Measurements from ENCODE around the gene HEPHL1. TPM values are rescaled to one million over a fixed set of nuclear protein-coding genes. Genes with fewer than 3 reads are reported as not detected.
A peak's percentile ranks its signal among the peaks of the same experiment; 100 is the strongest.

The HEPHL1 gene
- total RNA-seq, 1 experiment from 2014 or later: not detected

- Histone ChIP-seq H4K20me1 (ENCODE audit: insufficient read depth) (no peaks in the 10 kb centered on the region; the same call in 1 of the 2 replicates), H2AFZ (ENCODE audit: low read depth, low read length, poor library complexity, severe bottlenecking) (no peak overlapping the region), H3K27ac (ENCODE audit: low read depth, low read length) (no peak overlapping the region), H3K9me3 (ENCODE audit: control insufficient read depth in 1 of 2, insufficient read depth in 1 of 2, low read depth in 1 of 2, low read length in 2 of 2) (no peaks in the 10 kb centered on the region), H3K36me3 (ENCODE audit: control insufficient read depth in 1 of 2, insufficient read depth in 2 of 2, low read length in 2 of 2) (no peaks in the 10 kb centered on the region), H3K79me2 (ENCODE audit: insufficient read depth, low read length) (peaks cover 94% of the 10 kb centered on the region), H3K9me2 (ENCODE audit: insufficient read depth) (no peaks in the 10 kb centered on the region), H3K4me2 (ENCODE audit: low read length) (no peak overlapping the region), H3K9ac (ENCODE audit: low read length) (no peak overlapping the region), H3K27me3 (ENCODE audit: insufficient read depth, low read length) (no peaks in the 10 kb centered on the region), H3K4me3 (replicated peaks in 1 of 2; ENCODE audit: low read depth in 1 of 2, low read length in 2 of 2) (no peak overlapping the region), H3K4me1 (ENCODE audit: control insufficient read depth in 1 of 2, insufficient read depth in 2 of 2, low read length in 2 of 2) (peaks cover 0 to 11% of the 10 kb centered on the region in 2 experiments; a peak in 2 of 4 replicates)
- DNase-seq (ENCODE audit: low read depth, low spot score) (no peak), ATAC-seq (peak; percentile 40)
- POLR2A ChIA-PET: interaction anchor here (1.2 kb wide), 1 partner anchor 15 kb away, joined by 5 read pairs; the partner anchor contains the start of gene PANX1
- intact Hi-C loops (cut with micrococcal nuclease): no loop called here
- RAD21 ChIA-PET (ENCODE audit: low non-redundant PET in 1 of 2, low total read pairs in 2 of 2, uncharacterized antibody in 2 of 2, unreplicated experiment in 2 of 2): no interaction called here
- no TSS peak for BruUV-seq (replicated peaks)
- TF ChIP-seq ZNF274 (IDR thresholded peaks at IDR 0.05; ENCODE audit: low read depth, low read length) (no peak), ZBTB33 (IDR thresholded peaks at IDR 0.05; ENCODE audit: extremely low read depth, insufficient replicate concordance, low read length) (no peak), ZFX (IDR thresholded peaks at IDR 0.05) (no peak), CBX3 (IDR thresholded peaks at IDR 0.05; ENCODE audit: low read depth) (no peak), CTCF (IDR thresholded peaks at IDR 0.05 in 2 of 3, conservative IDR thresholded peaks at IDR 0.05 in 1 of 3; ENCODE audit: borderline replicate concordance in 1 of 3, insufficient read depth in 1 of 3, low read depth in 2 of 3, low read length in 2 of 3) (no peak)
- CTCF ChIA-PET: interaction anchor here (0.6 kb wide), 1 partner anchor 253 kb away, joined by 3 read pairs; no protein-coding TSS in a partner anchor
Measured at GRCh38 chr11:94144216-94144615, 123.1 kb downstream of the HEPHL1 start.

Data from HCT116 (cell line).